Activated CD4-positive, alpha-beta T cell treated with anti-CD3 and anti-CD28 coated beads for 36 hours (primary cell): ENCODE results near the gene CEP112. TPM values are rescaled to one million over a fixed set of nuclear protein-coding genes. Genes with fewer than 3 reads are reported as not detected.

Source experiments
- ATAC-seq: fragments of 200-7000 bp; cut with Tn5 transposase; one replicate; pipeline ENCODE4 v1.10.0; 2021; ENCODE audit warnings: mild to moderate bottlenecking, moderate library complexity
- CTCF ChIA-PET: fragments of 350-600 bp; sonication (Branson Sonifier 250); formaldehyde crosslinking; loops from one replicate; lab custom pipeline; 2021; ENCODE audit warnings: antibody characterized with exemption; lab: Charles Lee
- POLR2A ChIA-PET: fragments of 350-600 bp; sonication (Branson Sonifier 250); formaldehyde crosslinking; loops from one replicate; lab custom pipeline; 2021; ENCODE audit warnings: antibody characterized with exemption, inconsistent platforms; lab: Charles Lee
- DNase-seq: peaks from one replicate; pipeline ENCODE4 v3.0.0-alpha.2; 2020
- H3K27ac Mint-ChIP-seq: one replicate; pipeline ENCODE4 v1.8.0; 2021; ENCODE audit warnings: mixed read lengths
- H3K27me3 Mint-ChIP-seq: one replicate; pipeline ENCODE4 v1.8.0; 2021; ENCODE audit warnings: mixed read lengths
- H3K36me3 Mint-ChIP-seq: one replicate; pipeline ENCODE4 v1.8.0; 2021; ENCODE audit warnings: low read depth, mixed read lengths
- H3K4me1 Mint-ChIP-seq: one replicate; pipeline ENCODE4 v1.8.0; 2021; ENCODE audit warnings: mixed read lengths
- H3K4me3 Mint-ChIP-seq: one replicate; pipeline ENCODE4 v1.8.0; 2021; ENCODE audit warnings: mild to moderate bottlenecking, moderate library complexity, mixed read lengths
- H3K9me3 Mint-ChIP-seq: one replicate; pipeline ENCODE4 v1.8.0; 2021; ENCODE audit warnings: low read depth, mixed read lengths
- intact Hi-C, 2 experiments: fragments of 100-400 bp; cut with DNase I in 1 of 2; cut with micrococcal nuclease in 1 of 2; formaldehyde crosslinking; loops; one replicate each; pipeline versions ENCODE4 v1.14.2 to v1.15.1; 2022 to 2024; cut with DNase I, micrococcal nuclease
- total RNA-seq, 2 experiments: library from RNA; stranded (reverse); gene quantifications; one replicate each; pipeline ENCODE4 v1.2.3, GENCODE V29; 2021

The CEP112 gene
- total RNA-seq, 2 experiments from 2014 or later = 2.2 to 2.8 TPM

DNA sequence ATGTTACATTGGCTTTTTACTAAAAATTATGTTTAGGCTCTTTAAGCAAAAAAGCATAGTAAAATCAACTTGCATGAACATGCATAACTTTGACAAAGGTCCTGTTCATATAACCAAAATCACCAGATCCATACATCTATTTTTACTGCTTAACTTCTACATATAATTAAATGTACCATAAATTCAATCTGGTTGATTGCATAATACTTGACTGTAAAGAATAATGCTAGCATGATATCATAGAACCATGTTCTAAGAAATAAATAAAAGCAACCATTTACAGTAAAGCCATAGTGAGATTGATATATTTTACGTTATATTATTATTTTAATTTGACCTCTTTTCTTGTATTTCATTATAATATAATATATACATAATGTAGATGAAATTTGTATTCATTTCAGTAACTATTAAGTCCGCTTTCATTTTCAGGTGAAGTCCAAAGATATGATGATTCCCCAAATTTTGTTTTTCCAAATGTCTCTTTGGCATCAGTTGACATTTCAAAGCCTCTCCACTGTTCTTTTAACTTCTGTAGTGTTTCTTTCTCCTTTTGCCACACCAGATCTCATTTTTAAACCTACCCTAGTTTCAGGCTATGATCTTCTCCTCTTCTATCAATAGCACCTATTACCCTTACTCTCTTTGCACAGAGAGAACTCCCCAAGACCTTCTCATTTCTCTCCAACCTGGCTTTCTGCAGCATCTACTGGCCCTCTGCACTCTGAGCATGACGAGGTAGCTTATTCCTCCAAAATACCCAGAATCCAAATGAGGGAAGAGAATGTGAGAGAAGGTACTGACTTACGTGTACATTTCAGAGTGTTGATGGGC, 35.5 kb upstream of the CEP112 start:
- intact Hi-C loops = no loop called here
- H3K27ac Mint-ChIP-seq = no peak overlapping the region
- POLR2A ChIA-PET = no interaction called here
- DNase-seq = no peak
- CTCF ChIA-PET = no interaction called here
- no peak overlapping the region for H3K4me3 Mint-ChIP-seq
- H3K9me3 Mint-ChIP-seq = no peaks in the 10 kb centered on the region
- H3K4me1 Mint-ChIP-seq = no peaks in the 10 kb centered on the region
- no peak for ATAC-seq
- H3K36me3 Mint-ChIP-seq = no peaks in the 10 kb centered on the region
- no peaks in the 10 kb centered on the region for H3K27me3 Mint-ChIP-seq

- intact Hi-C loops = no loop called here
- Mint-ChIP-seq H3K27ac (no peak overlapping the region), H3K9me3 (no peaks in the 10 kb centered on the region), H3K4me1 (no peaks in the 10 kb centered on the region), H3K36me3 (no peaks in the 10 kb centered on the region), H3K27me3 (no peaks in the 10 kb centered on the region), H3K4me3 (no peak overlapping the region)
- POLR2A ChIA-PET = no interaction called here
- ATAC-seq = no peak
- DNase-seq = no peak
- CTCF ChIA-PET = no interaction called here
Measured at GRCh38 chr17:66222798-66223350, 30.9 kb upstream of the CEP112 start.

DNA sequence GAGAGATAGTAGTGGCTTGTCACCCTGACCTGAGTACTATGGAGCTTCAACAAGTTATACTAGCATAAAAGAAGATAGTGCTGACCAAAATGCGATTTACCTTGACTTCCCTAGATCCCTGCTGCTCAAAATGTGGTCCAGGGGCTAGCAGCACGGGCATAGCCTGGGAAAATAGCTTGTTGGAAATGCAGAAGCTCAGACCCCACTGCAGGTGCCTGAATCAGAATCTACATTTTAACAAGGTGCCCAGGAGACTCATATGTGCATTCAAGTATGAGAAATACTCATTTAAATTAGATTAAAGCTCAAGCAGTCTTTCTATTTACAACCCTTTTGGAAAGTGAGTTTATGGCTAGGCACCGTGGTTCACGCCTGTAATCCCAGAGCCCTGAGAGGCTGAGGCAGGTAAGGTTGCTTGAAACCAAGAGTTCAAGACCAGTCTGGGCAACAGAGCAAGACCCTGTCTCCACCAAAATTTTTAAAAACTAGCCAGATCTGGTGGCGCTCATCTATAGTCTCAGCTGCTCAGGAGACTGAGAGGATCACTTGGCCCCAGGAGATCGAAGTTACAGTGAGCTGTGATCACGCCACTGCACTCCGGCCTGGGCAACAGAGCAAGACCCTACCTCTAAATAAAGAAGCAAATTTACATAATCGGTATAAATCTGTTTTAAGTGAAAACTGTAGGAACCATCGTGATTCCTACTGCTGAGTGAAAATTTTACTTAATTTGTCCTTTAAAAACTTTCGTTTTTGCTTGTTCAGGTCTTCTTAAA, 30.0 kb upstream of the CEP112 start:
- CTCF ChIA-PET = interaction anchor here (0.6 kb wide), 1 partner anchor 24 kb away, joined by 6 read pairs; no protein-coding TSS in a partner anchor
- H3K4me3 Mint-ChIP-seq = no peak overlapping the region
- H3K4me1 Mint-ChIP-seq = no peaks in the 10 kb centered on the region
- H3K27ac Mint-ChIP-seq = no peak overlapping the region
- POLR2A ChIA-PET = no interaction called here
- ATAC-seq = no peak
- no peaks in the 10 kb centered on the region for H3K9me3 Mint-ChIP-seq
- DNase-seq = no peak
- no peaks in the 10 kb centered on the region for H3K36me3 Mint-ChIP-seq
- H3K27me3 Mint-ChIP-seq = no peaks in the 10 kb centered on the region
- intact Hi-C loops = no loop called here

- POLR2A ChIA-PET = no interaction called here
- H3K4me3 Mint-ChIP-seq = no peak overlapping the region
- CTCF ChIA-PET = interaction anchor here (0.6 kb wide), 1 partner anchor 25 kb away, joined by 6 read pairs; no protein-coding TSS in a partner anchor
- intact Hi-C loops = no loop called here
- H3K9me3 Mint-ChIP-seq = no peaks in the 10 kb centered on the region
- no peak overlapping the region for H3K27ac Mint-ChIP-seq
- H3K36me3 Mint-ChIP-seq = no peaks in the 10 kb centered on the region
- DNase-seq = no peak
- H3K4me1 Mint-ChIP-seq = no peaks in the 10 kb centered on the region
- no peak for ATAC-seq
- H3K27me3 Mint-ChIP-seq = no peaks in the 10 kb centered on the region
Measured at GRCh38 chr17:66221343-66221742, 29.4 kb upstream of the CEP112 start.

- no peak for ATAC-seq
- CTCF ChIA-PET = no interaction called here
Measured at GRCh38 chr17:66220079-66220835, 28.3 kb upstream of the CEP112 start.

DNA sequence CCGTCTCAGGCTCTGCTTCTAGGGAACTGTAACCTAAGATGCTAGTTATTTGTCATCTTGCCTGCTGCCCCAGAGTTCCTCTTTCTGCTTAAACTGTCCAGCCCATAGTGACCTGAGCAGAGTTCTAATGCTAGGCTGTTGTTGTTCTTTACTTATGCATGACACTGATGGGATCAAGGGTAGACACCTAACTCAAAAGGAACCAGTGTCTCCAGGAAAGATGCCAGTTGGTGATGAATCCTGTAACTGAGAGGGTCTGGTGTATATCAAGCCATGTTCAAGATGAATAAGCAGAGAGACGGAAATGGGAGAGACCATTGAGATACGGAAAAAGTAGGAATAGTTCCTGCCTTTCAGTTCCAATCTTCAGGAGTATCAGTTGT, 23.6 kb upstream of the CEP112 start:
- H3K27ac Mint-ChIP-seq = no peak overlapping the region
- CTCF ChIA-PET = no interaction called here
- no peaks in the 10 kb centered on the region for H3K4me1 Mint-ChIP-seq
- no peak overlapping the region for H3K4me3 Mint-ChIP-seq
- no peaks in the 10 kb centered on the region for H3K36me3 Mint-ChIP-seq
- intact Hi-C loops = no loop called here
- H3K9me3 Mint-ChIP-seq = no peaks in the 10 kb centered on the region
- no peak for ATAC-seq
- no peaks in the 10 kb centered on the region for H3K27me3 Mint-ChIP-seq
- DNase-seq = no peak
- POLR2A ChIA-PET = no interaction called here

More at GRCh38 chr17:66220079-66220835, 28.3 kb upstream of the CEP112 start:
- no peak overlapping the region for H3K4me3 Mint-ChIP-seq
- intact Hi-C loops = no loop called here
- no peaks in the 10 kb centered on the region for H3K4me1 Mint-ChIP-seq
- no peak overlapping the region for H3K27ac Mint-ChIP-seq
- no peaks in the 10 kb centered on the region for H3K27me3 Mint-ChIP-seq
- POLR2A ChIA-PET = no interaction called here
- no peak for DNase-seq
- H3K36me3 Mint-ChIP-seq = no peaks in the 10 kb centered on the region
- no peaks in the 10 kb centered on the region for H3K9me3 Mint-ChIP-seq

GRCh38 chr17:66214884-66215528, 23.1 kb upstream of the CEP112 start:
- ATAC-seq (no peak), DNase-seq (no peak)
- H3K4me1 Mint-ChIP-seq = no peaks in the 10 kb centered on the region
- POLR2A ChIA-PET = no interaction called here
- H3K27ac Mint-ChIP-seq = no peak overlapping the region
- no peaks in the 10 kb centered on the region for H3K9me3 Mint-ChIP-seq
- CTCF ChIA-PET = interaction anchor here (1.0 kb wide), 1 partner anchor 22 kb away, joined by 4 read pairs; no protein-coding TSS in a partner anchor
- no peaks in the 10 kb centered on the region for H3K36me3 Mint-ChIP-seq
- no peaks in the 10 kb centered on the region for H3K27me3 Mint-ChIP-seq
- no peak overlapping the region for H3K4me3 Mint-ChIP-seq
- intact Hi-C loops = no loop called here

- intact Hi-C loops = no loop called here
- ATAC-seq (no peak), DNase-seq (no peak)
- ChIA-PET POLR2A (interaction anchor here (0.6 kb wide), 1 partner anchor 47 kb away, joined by 3 read pairs; no protein-coding TSS in a partner anchor), CTCF (interaction anchor here (0.7 to 2.5 kb wide), 3 partner anchors 9 to 458 kb away, joined by 3 to 11 read pairs (median 4); no protein-coding TSS in a partner anchor)
- H3K9me3 Mint-ChIP-seq = no peaks in the 10 kb centered on the region
- H3K36me3 Mint-ChIP-seq = no peaks in the 10 kb centered on the region
- no peak overlapping the region for H3K27ac Mint-ChIP-seq
- H3K27me3 Mint-ChIP-seq = no peaks in the 10 kb centered on the region
- no peak overlapping the region for H3K4me3 Mint-ChIP-seq
- no peaks in the 10 kb centered on the region for H3K4me1 Mint-ChIP-seq
Measured at GRCh38 chr17:66211047-66211810, 19.3 kb upstream of the CEP112 start.

DNA sequence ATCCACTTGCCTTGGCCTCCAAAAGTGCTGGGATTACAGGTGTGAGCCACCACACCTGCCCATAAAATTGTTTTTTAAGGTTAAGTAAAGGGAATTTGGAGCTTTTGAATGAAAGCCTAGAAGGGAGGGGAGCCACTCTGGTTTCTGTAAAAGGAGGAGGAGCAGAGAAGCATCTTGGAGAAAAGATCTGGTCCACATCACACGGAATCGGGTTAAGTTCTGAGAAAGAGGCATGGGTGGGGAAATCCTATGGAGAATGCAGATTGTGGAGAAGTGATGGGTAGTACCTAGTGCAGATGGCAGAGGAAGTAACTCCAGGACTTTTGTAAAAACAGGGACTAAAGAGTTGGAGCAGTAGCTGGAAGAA, 18.3 kb upstream of the CEP112 start:
- intact Hi-C loops = no loop called here
- no peak overlapping the region for H3K4me3 Mint-ChIP-seq
- POLR2A ChIA-PET = no interaction called here
- no peak for DNase-seq
- H3K9me3 Mint-ChIP-seq = no peaks in the 10 kb centered on the region
- CTCF ChIA-PET = interaction anchor here (1.2 kb wide), 1 partner anchor 8 kb away, joined by 4 read pairs; no protein-coding TSS in a partner anchor
- no peaks in the 10 kb centered on the region for H3K27me3 Mint-ChIP-seq
- no peaks in the 10 kb centered on the region for H3K36me3 Mint-ChIP-seq
- no peak for ATAC-seq
- H3K4me1 Mint-ChIP-seq = no peaks in the 10 kb centered on the region
- no peak overlapping the region for H3K27ac Mint-ChIP-seq

DNA sequence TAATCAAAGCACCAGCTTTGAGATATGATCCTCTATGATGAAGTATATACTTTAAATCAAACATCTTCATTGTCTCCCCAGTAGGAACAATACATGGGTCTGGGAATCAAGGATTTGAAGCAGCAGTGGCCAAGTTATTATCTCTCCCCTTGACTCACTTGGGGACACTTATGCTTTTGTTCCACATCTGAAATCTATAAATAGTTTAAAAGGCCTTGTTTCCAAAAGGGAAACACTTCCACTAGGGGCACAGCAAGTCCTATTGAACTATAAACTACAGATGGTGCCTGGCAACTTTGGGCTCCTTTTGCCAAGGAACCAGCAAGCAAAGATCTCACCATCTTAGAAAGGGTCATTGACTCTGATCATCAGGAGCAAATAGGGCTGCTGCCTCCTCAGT, 16.0 kb upstream of the CEP112 start:
- DNase-seq (no peak), ATAC-seq (no peak)
- no peaks in the 10 kb centered on the region for H3K4me1 Mint-ChIP-seq
- H3K4me3 Mint-ChIP-seq = no peak overlapping the region
- intact Hi-C loops = no loop called here
- ChIA-PET CTCF (interaction anchor here (0.6 kb wide), 1 partner anchor 424 kb away, joined by 4 read pairs; no protein-coding TSS in a partner anchor), POLR2A (no interaction called here)
- H3K36me3 Mint-ChIP-seq = no peaks in the 10 kb centered on the region
- no peak overlapping the region for H3K27ac Mint-ChIP-seq
- no peaks in the 10 kb centered on the region for H3K9me3 Mint-ChIP-seq
- H3K27me3 Mint-ChIP-seq = no peaks in the 10 kb centered on the region
